GM18951 (cell line): Measurements from ENCODE around the gene PRKAG2.
"Not testable (repeated sequence)": the region's sequence is repeated elsewhere in the genome, so short reads cannot be mapped to it uniquely, and the experiment has no call there.

ENCODE experiments used
- POLR2A ChIP-seq: IDR thresholded peaks from 4 replicates; pipeline ENCODE4 v1.6.1; 2011; ENCODE audit warnings: mild to moderate bottlenecking; ENCODE audit not compliant: insufficient read length, insufficient read depth; ENCODE audit errors: extremely low read depth
- in situ Hi-C: fragments of 300-500 bp; cut with MboI; formaldehyde crosslinking; loops from one replicate; pipeline ENCODE4 v1.12.0; 2022; ENCODE audit warnings: low sequenced_read_pairs, mixed read lengths, inconsistent platforms; ENCODE audit not compliant: unreplicated experiment

The PRKAG2 gene

GRCh38 chr7:151850491-151851124 is 26.3 kb downstream of the PRKAG2 start:
- in situ Hi-C loops = no loop called here
- TF ChIP-seq POLR2A = no peak

GRCh38 chr7:151849879-151850260 is 27.0 kb downstream of the PRKAG2 start:
- in situ Hi-C loops = no loop called here
- no peak for TF ChIP-seq POLR2A

GRCh38 chr7:151849008-151849878 is 27.7 kb downstream of the PRKAG2 start:
- in situ Hi-C loops = no loop called here
- TF ChIP-seq POLR2A = no peak

GRCh38 chr7:151847681-151848081 is 29.2 kb downstream of the PRKAG2 start:
- in situ Hi-C loops = no loop called here
- no peak for TF ChIP-seq POLR2A

- TF ChIP-seq POLR2A = no peak
- in situ Hi-C loops = no loop called here
Measured at GRCh38 chr7:151847136-151847535, 29.8 kb downstream of the PRKAG2 start.

GRCh38 chr7:151845412-151846205 is 31.3 kb downstream of the PRKAG2 start:
- TF ChIP-seq POLR2A = no peak
- in situ Hi-C loops = no loop called here

GRCh38 chr7:151844825-151845200 is 32.1 kb downstream of the PRKAG2 start:
- in situ Hi-C loops = no loop called here
- TF ChIP-seq POLR2A = no peak

GRCh38 chr7:151844071-151844824 is 32.7 kb downstream of the PRKAG2 start:
- TF ChIP-seq POLR2A = no peak
- in situ Hi-C loops = no loop called here

GRCh38 chr7:151843181-151843580 is 33.7 kb downstream of the PRKAG2 start:
- in situ Hi-C loops = no loop called here

GRCh38 chr7:151841395-151842051 is 35.4 kb downstream of the PRKAG2 start:
- in situ Hi-C loops = not testable (repeated sequence)

More at GRCh38 chr7:151843181-151843580, 33.7 kb downstream of the PRKAG2 start:
- TF ChIP-seq POLR2A = no peak

- in situ Hi-C loops = no loop called here
- no peak for TF ChIP-seq POLR2A
Measured at GRCh38 chr7:151840088-151840910, 36.6 kb downstream of the PRKAG2 start.

- in situ Hi-C loops = no loop called here
- TF ChIP-seq POLR2A = no peak
Measured at GRCh38 chr7:151839451-151839921, 37.4 kb downstream of the PRKAG2 start.
